Activated naive CD8-positive, alpha-beta T cell (primary cell): ENCODE data around the gene JMJD1C.
"Not testable (repeated sequence)": the region's sequence is repeated elsewhere in the genome, so short reads cannot be mapped to it uniquely, and the experiment has no call there.

Source experiments
- H3K27ac Mint-ChIP-seq: one replicate; pipeline ENCODE4 v1.8.0; 2021; ENCODE audit warnings: mixed read lengths
- H3K27me3 Mint-ChIP-seq: one replicate; pipeline ENCODE4 v1.8.0; 2021; ENCODE audit warnings: mixed read lengths
- H3K36me3 Mint-ChIP-seq: one replicate; pipeline ENCODE4 v1.8.0; 2021; ENCODE audit warnings: mixed read lengths
- H3K4me1 Mint-ChIP-seq: one replicate; pipeline ENCODE4 v1.8.0; 2021; ENCODE audit warnings: low read depth, mixed read lengths
- H3K4me3 Mint-ChIP-seq: one replicate; pipeline ENCODE4 v1.8.0; 2021; ENCODE audit warnings: mild to moderate bottlenecking, mixed read lengths
- H3K9me3 Mint-ChIP-seq: one replicate; pipeline ENCODE4 v1.8.0; 2021; ENCODE audit warnings: low read depth, mixed read lengths

Gene JMJD1C

DNA sequence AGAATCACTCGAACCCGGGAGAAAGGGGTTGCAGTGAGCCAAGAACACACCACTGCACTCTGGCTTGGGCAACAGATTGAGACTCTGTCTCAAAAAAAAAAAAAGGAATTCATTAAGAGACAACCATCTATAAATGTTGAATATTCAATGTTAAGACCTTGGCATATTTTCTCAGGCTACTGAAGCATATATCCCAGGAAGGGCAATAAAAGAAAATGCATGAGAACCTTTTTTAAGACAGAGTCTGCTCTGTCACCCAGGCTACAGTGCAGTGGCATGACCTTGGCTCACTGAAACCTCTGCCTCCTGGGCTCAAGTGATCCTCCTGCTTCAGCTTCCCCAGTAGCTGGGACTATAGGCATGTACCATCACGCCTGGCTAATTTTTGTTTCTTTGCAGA is 165.0 kb downstream of the JMJD1C start:
- H3K36me3 Mint-ChIP-seq, result no peaks in the 10 kb centered on the region
- peaks cover 4% of the 10 kb centered on the region for H3K4me1 Mint-ChIP-seq
- H3K27ac Mint-ChIP-seq, result no peak overlapping the region
- no peaks in the 10 kb centered on the region for H3K9me3 Mint-ChIP-seq
- H3K4me3 Mint-ChIP-seq, result no peak overlapping the region
- H3K27me3 Mint-ChIP-seq, result no peaks in the 10 kb centered on the region

DNA sequence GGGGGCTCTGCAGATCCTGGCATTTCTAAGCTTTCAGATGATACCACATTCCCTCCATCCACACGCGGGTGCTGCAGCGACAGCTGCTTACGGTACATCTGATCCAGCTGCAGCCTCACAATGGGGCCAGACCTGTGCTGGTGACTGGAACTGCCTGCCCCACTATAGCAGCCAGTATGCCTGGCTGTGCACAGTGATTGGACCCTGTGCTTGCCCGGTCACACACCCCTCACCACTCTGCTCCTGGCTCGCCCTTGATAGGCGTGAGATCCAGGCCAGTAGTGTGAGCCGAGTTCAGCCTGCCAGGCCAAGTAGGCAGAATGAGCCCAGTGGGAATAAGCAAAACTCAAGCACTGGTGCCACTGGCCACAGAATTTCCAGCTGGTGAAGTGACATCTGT is 167.8 kb downstream of the JMJD1C start:
- Mint-ChIP-seq H3K36me3 (no peaks in the 10 kb centered on the region), H3K4me3 (no peak overlapping the region), H3K27me3 (no peaks in the 10 kb centered on the region), H3K9me3 (no peaks in the 10 kb centered on the region), H3K4me1 (peaks cover 4% of the 10 kb centered on the region), H3K27ac (no peak overlapping the region)

DNA sequence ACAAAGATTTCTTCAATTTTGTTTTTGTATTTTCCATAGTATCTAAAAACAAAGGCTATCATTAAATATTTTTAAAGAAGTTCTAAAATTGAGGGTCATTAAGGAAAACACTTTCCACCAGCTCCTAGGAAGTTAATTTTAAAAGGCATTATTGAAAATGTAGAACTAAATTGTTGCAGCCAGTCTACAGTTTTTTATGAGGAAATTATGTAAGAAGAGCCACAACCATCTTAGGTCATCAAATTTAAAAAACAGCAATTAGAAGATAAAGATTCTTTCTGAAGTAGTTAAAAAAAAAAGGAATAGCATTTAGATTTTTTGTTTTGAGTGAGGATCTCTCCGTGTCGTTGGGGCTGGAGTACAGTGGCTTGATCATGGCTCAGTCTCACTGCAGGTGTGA is 171.0 kb downstream of the JMJD1C start:
- Mint-ChIP-seq H3K36me3 (no peaks in the 10 kb centered on the region), H3K27me3 (no peaks in the 10 kb centered on the region), H3K9me3 (no peaks in the 10 kb centered on the region), H3K4me3 (no peak overlapping the region), H3K27ac (no peak overlapping the region), H3K4me1 (no peaks in the 10 kb centered on the region)

DNA sequence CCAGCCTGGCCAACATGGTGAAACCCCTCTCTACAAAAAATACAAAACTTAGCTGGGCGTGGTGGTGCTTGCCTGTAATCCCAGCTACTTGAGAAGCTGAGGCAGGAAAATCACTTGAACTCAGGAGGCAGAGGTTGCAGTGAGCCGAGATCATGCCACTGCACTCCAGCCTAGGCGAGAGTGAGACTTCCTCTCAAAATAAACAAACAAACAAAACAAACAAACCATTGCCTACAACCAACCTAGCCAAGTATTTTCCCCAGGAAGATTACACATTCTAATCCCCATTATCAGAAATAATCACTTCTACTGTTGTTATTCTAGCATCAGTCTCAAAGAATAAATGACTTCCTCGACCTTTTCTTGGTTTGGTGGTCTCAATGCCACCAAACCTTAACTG is 172.9 kb downstream of the JMJD1C start:
- not testable (repeated sequence) for H3K9me3 Mint-ChIP-seq, H3K4me3 Mint-ChIP-seq, H3K4me1 Mint-ChIP-seq, H3K27ac Mint-ChIP-seq, H3K27me3 Mint-ChIP-seq, H3K36me3 Mint-ChIP-seq

DNA sequence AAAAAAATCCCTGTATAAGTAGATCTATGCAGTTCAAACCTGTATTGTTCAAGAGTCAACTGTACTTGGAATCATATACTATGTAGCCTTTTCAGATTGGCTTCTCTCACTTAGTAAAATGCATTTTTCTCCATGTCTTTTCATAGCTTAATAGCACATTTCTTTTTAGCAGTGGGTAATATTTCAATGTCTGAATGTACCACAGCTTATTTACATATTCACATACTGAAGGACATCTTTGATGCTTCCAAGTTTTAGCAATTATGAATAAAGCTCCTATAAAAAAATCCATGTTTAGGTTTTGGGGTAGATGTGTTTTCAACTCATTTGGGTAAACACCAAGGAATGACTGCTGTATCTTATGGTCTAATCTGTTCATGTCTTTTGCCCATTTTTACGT is 177.6 kb downstream of the JMJD1C start:
- no peaks in the 10 kb centered on the region for H3K9me3 Mint-ChIP-seq
- peaks cover 2% of the 10 kb centered on the region for H3K36me3 Mint-ChIP-seq
- H3K27ac Mint-ChIP-seq, result no peak overlapping the region
- H3K4me1 Mint-ChIP-seq, result peaks cover 6% of the 10 kb centered on the region
- H3K27me3 Mint-ChIP-seq, result no peaks in the 10 kb centered on the region
- H3K4me3 Mint-ChIP-seq, result no peak overlapping the region

DNA sequence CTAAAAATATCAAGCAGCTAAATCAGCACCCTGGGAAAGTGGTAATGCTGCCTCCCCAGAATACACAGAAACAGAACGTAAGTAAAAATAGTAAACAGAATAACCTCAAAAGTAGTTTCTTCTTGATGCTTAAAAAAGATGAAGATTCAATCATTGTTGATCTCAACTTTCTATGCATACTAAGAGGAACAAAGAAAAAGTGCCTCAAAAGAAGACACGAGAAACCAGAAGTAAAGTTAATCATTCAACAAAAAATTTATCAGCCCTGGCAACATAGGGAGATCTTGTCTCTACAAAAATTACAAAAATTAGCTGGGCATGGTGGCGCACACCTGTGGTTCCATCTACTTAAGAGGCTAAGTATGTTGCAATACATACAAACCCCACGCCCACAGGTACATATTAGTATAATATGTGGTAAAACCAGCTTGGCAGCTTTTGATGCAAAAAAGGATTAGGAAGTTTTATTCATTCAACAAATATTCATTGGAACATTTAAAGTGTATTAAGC is 179.0 kb downstream of the JMJD1C start:
- Mint-ChIP-seq H3K4me3 (no peak overlapping the region), H3K27ac (no peak overlapping the region), H3K27me3 (no peaks in the 10 kb centered on the region), H3K36me3 (peaks cover 5% of the 10 kb centered on the region), H3K9me3 (no peaks in the 10 kb centered on the region), H3K4me1 (peaks cover 6% of the 10 kb centered on the region)

DNA sequence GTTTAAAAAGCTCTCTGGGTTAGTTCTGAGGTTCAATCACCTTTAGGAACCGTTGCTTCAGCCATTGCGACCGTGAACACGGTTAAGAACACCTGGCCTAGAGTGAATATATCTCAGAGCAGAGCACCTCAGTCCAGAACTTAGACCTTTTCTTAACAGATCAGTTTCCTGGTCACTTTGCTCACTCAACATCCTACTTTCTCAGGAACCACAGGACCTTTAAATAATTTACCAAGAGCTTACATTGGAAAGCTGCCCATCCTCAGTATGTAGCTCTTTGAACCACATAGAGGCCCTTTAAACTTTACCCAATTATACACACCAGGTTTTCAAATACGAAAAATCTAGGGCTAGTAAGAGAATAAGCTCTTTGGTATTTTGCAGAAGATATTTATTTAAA is 179.4 kb downstream of the JMJD1C start:
- no peak overlapping the region for H3K4me3 Mint-ChIP-seq
- no peak overlapping the region for H3K27ac Mint-ChIP-seq
- H3K9me3 Mint-ChIP-seq, result no peaks in the 10 kb centered on the region
- no peaks in the 10 kb centered on the region for H3K27me3 Mint-ChIP-seq
- peaks cover 5% of the 10 kb centered on the region for H3K36me3 Mint-ChIP-seq
- peaks cover 6% of the 10 kb centered on the region for H3K4me1 Mint-ChIP-seq

DNA sequence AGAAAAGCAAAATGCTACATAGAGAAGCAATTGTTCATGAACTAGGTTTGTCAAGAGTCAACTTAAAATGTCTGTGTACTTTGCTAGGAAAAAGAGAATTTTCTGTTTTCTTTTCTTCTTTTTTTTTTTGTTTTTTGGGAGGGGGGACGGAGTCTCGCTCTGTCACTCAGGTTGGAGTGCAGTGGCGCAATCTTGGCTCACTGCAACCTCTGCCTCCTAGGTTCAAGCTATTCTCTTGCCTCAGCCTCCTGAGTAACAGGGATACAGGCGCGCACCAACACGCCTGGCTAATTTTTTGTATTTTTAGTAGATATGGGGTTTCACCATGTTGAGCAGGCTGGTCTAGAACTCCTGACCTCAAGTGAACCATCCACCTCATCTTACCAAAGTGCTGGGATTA is 181.9 kb downstream of the JMJD1C start:
- not testable (repeated sequence) for H3K27ac Mint-ChIP-seq, H3K36me3 Mint-ChIP-seq, H3K9me3 Mint-ChIP-seq, H3K4me3 Mint-ChIP-seq, H3K4me1 Mint-ChIP-seq, H3K27me3 Mint-ChIP-seq

DNA sequence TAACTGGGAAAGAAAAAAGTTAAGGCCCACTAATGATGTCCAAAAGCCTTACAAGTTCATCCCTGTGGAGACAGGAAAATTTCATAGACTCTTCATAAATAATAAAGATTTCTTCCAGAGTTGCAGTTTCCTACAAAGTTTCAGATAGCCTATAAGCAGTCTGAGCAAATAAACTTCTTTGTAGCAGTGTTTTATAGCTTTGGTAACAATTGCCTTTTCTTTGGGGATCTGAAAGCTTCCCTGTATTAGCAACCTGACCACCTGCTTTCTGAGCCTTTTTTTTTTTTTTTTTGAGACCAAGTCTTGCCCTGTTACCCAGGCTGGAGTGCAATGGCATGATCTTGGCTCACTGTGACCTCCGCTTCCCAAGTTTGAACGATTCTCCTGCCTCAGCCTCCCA is 182.7 kb downstream of the JMJD1C start:
- no peak overlapping the region for H3K4me3 Mint-ChIP-seq
- H3K27me3 Mint-ChIP-seq, result no peaks in the 10 kb centered on the region
- peaks cover 6% of the 10 kb centered on the region for H3K4me1 Mint-ChIP-seq
- H3K27ac Mint-ChIP-seq, result no peak overlapping the region
- no peaks in the 10 kb centered on the region for H3K9me3 Mint-ChIP-seq
- peaks cover 5% of the 10 kb centered on the region for H3K36me3 Mint-ChIP-seq

DNA sequence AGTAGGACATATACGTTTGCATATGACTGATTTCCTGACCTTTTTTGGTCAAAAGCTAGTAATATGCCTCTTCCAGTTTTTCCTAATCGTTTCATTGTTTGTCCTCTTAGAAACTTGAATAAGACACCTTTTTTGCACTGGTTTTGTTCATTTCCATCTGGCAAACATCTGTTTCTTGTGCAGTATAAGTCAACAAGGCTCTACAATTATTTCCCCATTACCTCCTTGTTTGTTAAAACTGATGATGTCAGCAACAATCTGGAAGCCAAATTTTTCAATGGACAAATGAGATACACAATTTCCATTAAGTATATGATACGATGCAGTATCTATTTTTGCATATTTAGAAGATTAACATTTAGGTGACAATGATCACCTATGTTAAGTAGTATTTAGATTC is 183.8 kb downstream of the JMJD1C start:
- no peaks in the 10 kb centered on the region for H3K27me3 Mint-ChIP-seq
- peaks cover 5% of the 10 kb centered on the region for H3K36me3 Mint-ChIP-seq
- no peak overlapping the region for H3K27ac Mint-ChIP-seq
- no peak overlapping the region for H3K4me3 Mint-ChIP-seq
- peaks cover 6% of the 10 kb centered on the region for H3K4me1 Mint-ChIP-seq
- H3K9me3 Mint-ChIP-seq, result no peaks in the 10 kb centered on the region

DNA sequence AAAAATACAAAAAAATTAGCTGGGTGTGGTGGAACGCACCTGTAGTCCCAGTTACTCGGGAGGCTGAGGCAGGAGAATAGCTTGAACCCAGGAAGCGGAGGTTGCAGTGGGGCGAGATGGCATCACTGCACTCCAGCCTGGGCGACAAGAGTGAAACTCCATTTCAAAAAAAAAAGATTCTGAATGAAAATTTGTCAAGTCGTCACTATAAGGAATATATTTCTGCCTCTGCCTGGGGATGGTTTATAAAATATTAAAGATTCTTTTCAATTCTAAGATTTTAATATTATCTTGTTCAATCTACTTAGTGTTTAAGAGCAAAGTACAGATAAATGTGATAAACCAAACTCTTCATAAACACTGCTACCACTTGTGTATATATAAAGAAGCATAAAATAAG is 185.4 kb downstream of the JMJD1C start:
- H3K27me3 Mint-ChIP-seq, result no peaks in the 10 kb centered on the region
- H3K4me1 Mint-ChIP-seq, result peaks cover 6% of the 10 kb centered on the region
- H3K27ac Mint-ChIP-seq, result no peak overlapping the region
- H3K9me3 Mint-ChIP-seq, result no peaks in the 10 kb centered on the region
- no peak overlapping the region for H3K4me3 Mint-ChIP-seq
- H3K36me3 Mint-ChIP-seq, result peaks cover 5% of the 10 kb centered on the region

DNA sequence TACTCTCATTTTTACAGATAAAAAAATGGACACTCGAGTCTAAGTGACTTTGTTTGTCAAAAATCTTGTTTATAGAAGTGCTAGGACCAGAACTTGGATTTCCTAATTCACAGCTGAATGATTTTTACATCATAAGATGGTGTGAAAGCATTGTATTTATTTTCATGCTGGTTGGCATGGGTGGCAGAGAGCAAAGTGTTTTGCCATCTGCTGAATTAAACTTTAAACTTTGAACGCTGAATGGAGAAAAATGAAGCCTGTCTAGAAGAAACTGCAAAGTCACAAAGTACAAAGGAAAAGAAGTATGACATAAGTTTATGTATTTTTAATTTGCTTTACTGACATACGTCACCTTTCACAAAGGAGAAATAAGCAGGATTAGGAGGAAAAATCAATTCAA is 190.7 kb downstream of the JMJD1C start:
- H3K4me1 Mint-ChIP-seq, result peaks cover 29% of the 10 kb centered on the region
- no peaks in the 10 kb centered on the region for H3K9me3 Mint-ChIP-seq
- no peaks in the 10 kb centered on the region for H3K27me3 Mint-ChIP-seq
- no peak overlapping the region for H3K4me3 Mint-ChIP-seq
- peak overlapping the region; percentile 42 for H3K27ac Mint-ChIP-seq
- no peaks in the 10 kb centered on the region for H3K36me3 Mint-ChIP-seq

DNA sequence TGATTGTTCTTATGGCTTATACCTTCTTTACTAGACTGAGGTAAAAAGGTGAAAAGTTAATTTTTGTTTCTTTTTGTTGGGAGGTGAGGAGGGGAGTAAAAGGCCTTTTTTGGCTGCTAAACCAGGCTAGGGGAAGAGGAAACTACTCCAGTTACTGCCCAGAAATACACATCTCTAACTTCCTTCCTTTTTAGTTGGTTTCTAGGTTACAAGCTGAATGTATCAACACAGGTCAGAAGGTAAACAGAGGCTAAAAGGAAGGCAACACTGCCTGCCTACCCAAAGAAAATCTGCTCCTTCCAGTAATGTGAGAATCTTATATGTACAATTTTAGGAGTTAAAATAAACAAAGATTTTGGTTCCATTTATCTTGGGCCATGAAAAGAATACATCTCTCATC is 192.2 kb downstream of the JMJD1C start:
- Mint-ChIP-seq H3K27me3 (no peaks in the 10 kb centered on the region), H3K9me3 (no peaks in the 10 kb centered on the region), H3K27ac (peak overlapping the region; percentile 79), H3K4me1 (peaks cover 31% of the 10 kb centered on the region), H3K4me3 (no peak overlapping the region), H3K36me3 (no peaks in the 10 kb centered on the region)

DNA sequence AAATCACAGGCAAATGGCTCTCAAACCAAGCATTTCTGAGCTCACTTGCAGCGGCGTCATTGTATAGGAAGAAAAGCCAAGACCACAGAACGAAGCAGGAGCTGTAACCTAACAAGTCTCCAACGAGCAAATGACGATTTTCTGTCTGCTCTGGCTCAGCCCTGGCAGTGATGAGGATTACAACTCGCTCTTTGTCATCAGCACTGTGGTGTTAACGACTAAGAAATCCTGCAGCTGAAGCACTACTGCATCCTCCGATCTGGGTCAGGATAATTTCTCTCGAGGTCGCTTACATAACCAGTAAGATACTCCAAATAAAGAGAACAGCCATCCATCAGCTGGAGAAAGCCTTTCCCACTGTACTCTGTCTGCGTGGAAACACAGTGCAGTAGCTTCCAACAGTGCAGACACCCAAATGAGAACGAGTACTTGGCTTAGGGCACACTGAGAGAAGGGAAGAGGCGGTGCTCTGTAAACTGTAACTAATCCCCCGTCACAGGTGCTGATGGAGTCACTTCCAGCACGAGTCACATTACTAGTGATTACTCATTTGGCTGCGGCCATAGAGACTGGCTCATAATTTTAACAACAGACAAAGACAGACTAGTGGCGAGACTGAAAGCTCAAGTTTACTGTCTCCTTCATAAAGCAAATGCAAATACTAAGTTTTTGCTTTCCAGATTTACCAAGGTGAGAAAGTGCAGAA is 196.8 kb downstream of the JMJD1C start:
- H3K4me3 Mint-ChIP-seq, result peak overlapping the region; percentile 98
- H3K27ac Mint-ChIP-seq, result peak overlapping the region; percentile 98
- H3K36me3 Mint-ChIP-seq, result peaks cover 2% of the 10 kb centered on the region
- H3K27me3 Mint-ChIP-seq, result no peaks in the 10 kb centered on the region
- no peaks in the 10 kb centered on the region for H3K9me3 Mint-ChIP-seq
- peaks cover 27% of the 10 kb centered on the region for H3K4me1 Mint-ChIP-seq

DNA sequence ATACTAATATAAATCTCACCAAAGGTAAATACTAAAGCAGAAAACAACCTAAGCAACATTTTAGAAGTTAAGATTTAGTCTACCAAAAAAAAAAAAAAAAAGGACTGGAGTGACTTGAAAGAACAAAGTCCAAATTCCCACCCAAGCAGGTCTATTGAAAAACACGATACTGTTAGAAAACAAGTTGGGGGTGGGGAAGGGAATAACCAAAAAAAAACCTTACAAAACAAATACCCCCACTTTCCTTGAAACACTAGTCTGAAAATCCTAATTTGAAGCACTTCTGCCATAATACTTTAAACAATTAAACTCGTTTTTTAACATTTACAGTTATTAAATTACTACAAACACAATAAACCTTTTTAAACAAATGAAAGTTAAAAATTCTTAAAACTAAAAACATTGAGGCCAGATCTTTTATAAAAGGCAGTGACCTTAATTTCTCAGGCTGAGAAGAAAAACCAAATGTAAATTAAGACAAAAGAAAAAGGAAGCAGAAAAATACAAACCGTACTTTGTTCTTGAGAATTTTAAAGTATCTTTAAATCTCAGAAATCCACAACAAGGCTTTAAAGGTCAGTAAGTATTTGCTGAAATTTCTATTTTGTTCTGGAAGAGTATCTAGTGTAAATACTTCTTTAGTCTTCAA is 197.5 kb downstream of the JMJD1C start:
- peak overlapping the region; percentile 98 for H3K4me3 Mint-ChIP-seq
- H3K27me3 Mint-ChIP-seq, result no peaks in the 10 kb centered on the region
- peaks cover 2% of the 10 kb centered on the region for H3K36me3 Mint-ChIP-seq
- H3K27ac Mint-ChIP-seq, result peak overlapping the region; percentile 98
- no peaks in the 10 kb centered on the region for H3K9me3 Mint-ChIP-seq
- peaks cover 22% of the 10 kb centered on the region for H3K4me1 Mint-ChIP-seq
